ENCODE measurements around the gene CGA. TPM values are rescaled to one million over a fixed set of nuclear protein-coding genes. Genes with fewer than 3 reads are reported as not detected.

The CGA gene
- total RNA-seq, 1 donor from 2014 or later = not detected

DNA sequence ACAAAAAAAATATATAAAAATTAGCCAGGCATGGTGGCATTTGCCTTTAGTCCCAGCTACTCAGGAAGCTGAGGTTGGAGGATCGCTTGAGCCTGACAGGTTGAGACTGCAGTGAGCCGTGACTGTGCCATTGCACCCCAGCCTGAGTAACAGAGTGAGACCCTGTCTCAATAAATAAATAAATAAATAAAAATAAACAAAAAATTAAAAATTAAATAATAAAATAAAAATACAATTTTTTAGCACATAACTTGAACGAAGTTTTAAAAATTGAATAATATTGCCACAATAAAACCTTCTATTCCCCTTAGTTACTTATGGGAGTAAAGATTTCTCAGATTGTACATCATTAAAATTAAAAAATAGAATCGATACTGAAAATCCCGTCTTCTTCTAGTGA lies 29.2 kb upstream of the CGA start:
- Mint-ChIP-seq H3K9me3 (ENCODE audit: low read depth) (peaks cover 4% of the 10 kb centered on the region), H3K36me3 (ENCODE audit: low read depth) (no peaks in the 10 kb centered on the region), H3K4me3 (ENCODE audit: unreplicated experiment) (no peak overlapping the region), H3K27me3 (ENCODE audit: low read depth) (peaks cover 16% of the 10 kb centered on the region), H3K27ac (ENCODE audit: unreplicated experiment) (no peak overlapping the region), H3K4me1 (ENCODE audit: low read depth) (no peaks in the 10 kb centered on the region)
- DNase-seq (ENCODE audit: low spot score) = no peak
- TF ChIP-seq, protein P1, sequence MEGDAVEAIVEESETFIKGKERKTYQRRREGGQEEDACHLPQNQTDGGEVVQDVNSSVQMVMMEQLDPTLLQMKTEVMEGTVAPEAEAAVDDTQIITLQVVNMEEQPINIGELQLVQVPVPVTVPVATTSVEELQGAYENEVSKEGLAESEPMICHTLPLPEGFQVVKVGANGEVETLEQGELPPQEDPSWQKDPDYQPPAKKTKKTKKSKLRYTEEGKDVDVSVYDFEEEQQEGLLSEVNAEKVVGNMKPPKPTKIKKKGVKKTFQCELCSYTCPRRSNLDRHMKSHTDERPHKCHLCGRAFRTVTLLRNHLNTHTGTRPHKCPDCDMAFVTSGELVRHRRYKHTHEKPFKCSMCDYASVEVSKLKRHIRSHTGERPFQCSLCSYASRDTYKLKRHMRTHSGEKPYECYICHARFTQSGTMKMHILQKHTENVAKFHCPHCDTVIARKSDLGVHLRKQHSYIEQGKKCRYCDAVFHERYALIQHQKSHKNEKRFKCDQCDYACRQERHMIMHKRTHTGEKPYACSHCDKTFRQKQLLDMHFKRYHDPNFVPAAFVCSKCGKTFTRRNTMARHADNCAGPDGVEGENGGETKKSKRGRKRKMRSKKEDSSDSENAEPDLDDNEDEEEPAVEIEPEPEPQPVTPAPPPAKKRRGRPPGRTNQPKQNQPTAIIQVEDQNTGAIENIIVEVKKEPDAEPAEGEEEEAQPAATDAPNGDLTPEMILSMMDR (IDR thresholded peaks at IDR 0.05) = no peak

DNA sequence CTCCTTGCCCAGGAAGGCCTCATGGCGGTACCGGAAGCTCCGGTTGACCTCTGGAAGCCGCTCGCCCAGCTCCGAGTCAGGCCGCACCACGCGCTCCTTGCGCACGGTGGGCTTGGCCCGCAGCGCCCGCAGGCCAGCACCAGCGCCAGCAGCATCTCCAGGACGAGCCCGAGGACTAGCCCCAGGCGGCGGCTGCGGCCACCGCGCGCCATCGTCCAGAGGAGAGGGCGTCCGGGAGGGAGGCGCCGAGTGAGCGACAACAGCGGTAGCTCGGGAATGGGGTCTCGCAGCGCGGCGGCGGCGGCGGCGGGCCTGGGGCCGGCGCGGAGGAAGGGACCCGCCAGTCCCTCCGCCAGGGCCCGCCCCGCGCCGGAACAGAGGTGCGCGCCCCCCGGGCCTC lies 27.6 kb upstream of the CGA start:
- H3K4me3 Mint-ChIP-seq (ENCODE audit: unreplicated experiment) = no peak overlapping the region

DNA sequence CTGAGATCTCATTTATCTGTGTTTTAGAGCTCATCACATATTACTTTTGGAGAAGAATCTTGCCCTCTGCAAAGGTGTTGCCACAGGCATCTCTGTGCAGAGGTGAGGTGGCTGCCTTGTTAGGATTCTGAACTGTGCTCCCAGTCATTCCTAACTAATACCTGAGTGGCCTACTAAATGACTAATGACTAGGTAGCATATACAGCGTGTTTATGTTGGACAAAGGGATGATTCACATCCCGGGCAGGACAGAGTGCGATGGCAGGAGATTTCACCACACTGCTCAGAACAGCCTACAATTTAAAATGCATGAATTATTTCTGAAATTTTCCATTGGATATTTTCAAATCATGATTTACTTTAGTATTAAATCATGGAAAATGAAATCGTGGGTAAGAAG lies 23.1 kb upstream of the CGA start:
- Mint-ChIP-seq H3K27ac (ENCODE audit: unreplicated experiment) (no peak overlapping the region), H3K9me3 (ENCODE audit: low read depth) (peaks cover 4% of the 10 kb centered on the region), H3K4me3 (ENCODE audit: unreplicated experiment) (no peak overlapping the region), H3K4me1 (ENCODE audit: low read depth) (no peaks in the 10 kb centered on the region), H3K36me3 (ENCODE audit: low read depth) (no peaks in the 10 kb centered on the region), H3K27me3 (ENCODE audit: low read depth) (peaks cover 40% of the 10 kb centered on the region)
- TF ChIP-seq, protein P1 (IDR thresholded peaks at IDR 0.05) = no peak
- DNase-seq (ENCODE audit: low spot score) = no peak

More for the DNA sequence above, 27.6 kb upstream of the CGA start:
- TF ChIP-seq, protein P1 (IDR thresholded peaks at IDR 0.05) = no peak
- H3K4me1 Mint-ChIP-seq (ENCODE audit: low read depth) = no peaks in the 10 kb centered on the region
- peaks cover 19% of the 10 kb centered on the region for H3K27me3 Mint-ChIP-seq (ENCODE audit: low read depth)
- peaks cover 4% of the 10 kb centered on the region for H3K9me3 Mint-ChIP-seq (ENCODE audit: low read depth)
- no peaks in the 10 kb centered on the region for H3K36me3 Mint-ChIP-seq (ENCODE audit: low read depth)
- DNase-seq (ENCODE audit: low spot score) = no peak
- H3K27ac Mint-ChIP-seq (ENCODE audit: unreplicated experiment) = no peak overlapping the region

DNA sequence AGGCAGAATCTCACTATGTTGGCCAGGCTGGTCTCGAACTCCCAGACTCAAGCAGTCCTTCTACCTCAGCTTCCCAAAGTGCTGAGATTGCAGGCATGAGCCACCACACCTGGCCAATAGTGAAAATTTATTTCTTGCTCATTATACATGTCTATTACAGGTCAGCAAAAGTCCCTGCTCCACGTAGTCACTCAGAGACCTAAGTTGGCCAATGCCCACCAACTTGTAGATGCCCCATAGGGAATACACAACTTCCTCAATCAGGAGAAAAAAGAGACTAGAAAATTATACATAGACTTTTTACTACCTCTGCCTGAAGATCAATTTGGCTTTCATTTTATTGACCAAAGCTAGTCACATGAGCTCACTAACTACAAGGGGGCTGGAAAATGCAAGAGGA lies 22.0 kb upstream of the CGA start:
- Mint-ChIP-seq H3K4me3 (ENCODE audit: unreplicated experiment) (no peak overlapping the region), H3K36me3 (ENCODE audit: low read depth) (no peaks in the 10 kb centered on the region), H3K9me3 (ENCODE audit: low read depth) (peaks cover 3% of the 10 kb centered on the region), H3K4me1 (ENCODE audit: low read depth) (no peaks in the 10 kb centered on the region), H3K27me3 (ENCODE audit: low read depth) (peaks cover 47% of the 10 kb centered on the region), H3K27ac (ENCODE audit: unreplicated experiment) (no peak overlapping the region)
- TF ChIP-seq, protein P1 (IDR thresholded peaks at IDR 0.05) = no peak
- no peak for DNase-seq (ENCODE audit: low spot score)

DNA sequence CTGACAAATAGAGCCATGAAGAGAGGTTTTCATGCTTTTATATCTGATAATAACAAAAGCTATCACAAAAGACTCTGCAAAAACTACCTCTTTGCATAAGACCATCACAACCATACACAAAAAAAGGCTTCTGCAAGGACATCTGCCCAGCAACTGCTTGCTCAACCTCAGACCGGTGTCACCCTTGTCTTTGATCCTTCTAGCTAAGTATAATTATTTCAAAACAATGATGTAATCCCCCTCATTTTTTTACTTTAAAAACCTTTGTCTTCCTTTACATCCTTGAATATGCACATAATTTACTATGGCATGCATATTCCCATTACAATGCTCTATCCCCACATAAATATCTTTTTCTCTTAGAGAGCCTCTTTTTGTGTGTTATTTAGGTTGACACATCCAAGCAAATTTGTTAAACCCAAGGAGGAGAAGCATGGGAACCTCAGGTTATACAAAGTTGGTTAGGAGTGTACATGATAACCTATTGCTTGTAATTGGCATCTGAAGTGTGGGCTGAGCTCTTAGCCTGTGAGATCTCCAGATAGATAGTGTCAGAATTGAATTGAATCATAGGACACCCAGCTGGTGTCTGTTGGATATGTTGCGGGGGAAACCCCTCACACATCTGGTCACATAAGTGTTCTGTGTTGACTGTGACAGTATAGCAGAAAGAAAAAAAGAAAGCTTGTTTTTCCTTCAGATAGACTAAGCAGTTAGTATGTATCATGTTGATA lies 20.7 kb upstream of the CGA start:
- TF ChIP-seq, protein P1 (IDR thresholded peaks at IDR 0.05) = no peak
- Mint-ChIP-seq H3K9me3 (ENCODE audit: low read depth) (no peaks in the 10 kb centered on the region), H3K36me3 (ENCODE audit: low read depth) (no peaks in the 10 kb centered on the region), H3K4me3 (ENCODE audit: unreplicated experiment) (no peak overlapping the region), H3K4me1 (ENCODE audit: low read depth) (no peaks in the 10 kb centered on the region), H3K27ac (ENCODE audit: unreplicated experiment) (no peak overlapping the region), H3K27me3 (ENCODE audit: low read depth) (peaks cover 52% of the 10 kb centered on the region)
- no peak for DNase-seq (ENCODE audit: low spot score)

Data from chondrocyte (in vitro differentiated cells).